Right ventricle myocardium inferior (tissue), 1 donor: ENCODE data around the gene EP300. TPM values are rescaled to one million over a fixed set of nuclear protein-coding genes. Genes with fewer than 3 reads are reported as not detected.
A peak's percentile ranks its signal among the peaks of the same experiment; 100 is the strongest.

Experiments used
- ATAC-seq: fragments of 200-7000 bp; cut with Tn5 transposase; one replicate; pipeline ENCODE4 v1.9.1; 2020; ENCODE audit warnings: mild to moderate bottlenecking, moderate library complexity
- DNase-seq: peaks from one replicate; pipeline ENCODE4 v3.0.0; 2021; ENCODE audit errors: missing footprints
- intact Hi-C: fragments of 100-400 bp; cut with DNase I; formaldehyde crosslinking; loops from one replicate; pipeline ENCODE4 v1.11.0; 2022
- total RNA-seq: library from RNA; stranded (reverse); fragmentation: NEBNext Ultra II Directional; extraction: Animal tissue kit (Norgen Biotek cat#: 25700); gene quantifications from one replicate; pipeline ENCODE4 v1.2.1, GENCODE V29; 2021
- donor health status: DM: no; HTN: yes; CAD: no; lungs with severe emphysema.

Gene EP300
- total RNA-seq, 1 donor from 2014 or later = 27.8 TPM

- peak; percentile 9 for DNase-seq
- intact Hi-C loops = no loop called here
- no peak for ATAC-seq
Measured at GRCh38 chr22:41229215-41229614, 136.8 kb downstream of the EP300 start.

Other genes with a start within 250 kb of the EP300 start
- gene ST13, start 236.0 kb upstream of the EP300 start, total RNA-seq = 197 TPM
- gene XPNPEP3, start 235.4 kb upstream of the EP300 start, total RNA-seq = 23.7 TPM
- not detected for gene DNAJB7, start 230.5 kb upstream of the EP300 start, total RNA-seq
- 74.1 TPM for gene RBX1, start 141.2 kb upstream of the EP300 start, total RNA-seq
- 15.7 TPM for gene L3MBTL2, start 112.7 kb downstream of the EP300 start, total RNA-seq
- 26.4 TPM for gene CHADL, start 148.3 kb downstream of the EP300 start, total RNA-seq
- gene RANGAP1, start 193.6 kb downstream of the EP300 start, total RNA-seq = 51.5 TPM
- gene ZC3H7B, start 208.9 kb downstream of the EP300 start, total RNA-seq = 45.5 TPM